ENCODE measurements around the gene MYPN.
"Not testable (repeated sequence)": the region's sequence is repeated elsewhere in the genome, so short reads cannot be mapped to it uniquely, and the experiment has no call there.

MYPN gene

GRCh38 chr10:68178592-68178991 lies 69.3 kb downstream of the MYPN start:
- DNase-seq, result no peak

- DNase-seq, result no peak
These were observed 69.7 kb downstream of the MYPN start for GRCh38 chr10:68179016-68179415.

DNA sequence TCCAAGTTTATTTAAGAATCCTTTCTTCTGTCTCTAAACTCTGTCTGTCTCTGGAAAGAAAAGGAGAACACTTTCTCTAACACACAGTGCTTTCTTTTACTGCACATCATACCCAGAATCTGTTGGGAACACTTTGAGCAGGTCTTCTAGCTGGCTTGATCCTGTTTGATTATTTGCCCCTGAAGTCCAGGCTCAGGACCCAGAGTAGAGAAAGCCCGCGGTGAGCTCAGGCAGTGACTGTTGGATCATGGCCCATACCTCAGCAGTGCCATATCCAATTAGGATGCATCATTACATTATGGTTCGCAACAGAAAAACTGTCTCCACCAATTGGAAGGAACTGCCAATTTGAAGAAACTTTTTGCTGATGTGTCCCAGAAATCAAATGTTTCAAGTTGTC lies 71.2 kb downstream of the MYPN start:
- no peak for DNase-seq

- DNase-seq, result no peak
These were observed 75.3 kb downstream of the MYPN start for GRCh38 chr10:68184546-68184945.

GRCh38 chr10:68185085-68185484 lies 75.8 kb downstream of the MYPN start:
- no peak for DNase-seq

DNA sequence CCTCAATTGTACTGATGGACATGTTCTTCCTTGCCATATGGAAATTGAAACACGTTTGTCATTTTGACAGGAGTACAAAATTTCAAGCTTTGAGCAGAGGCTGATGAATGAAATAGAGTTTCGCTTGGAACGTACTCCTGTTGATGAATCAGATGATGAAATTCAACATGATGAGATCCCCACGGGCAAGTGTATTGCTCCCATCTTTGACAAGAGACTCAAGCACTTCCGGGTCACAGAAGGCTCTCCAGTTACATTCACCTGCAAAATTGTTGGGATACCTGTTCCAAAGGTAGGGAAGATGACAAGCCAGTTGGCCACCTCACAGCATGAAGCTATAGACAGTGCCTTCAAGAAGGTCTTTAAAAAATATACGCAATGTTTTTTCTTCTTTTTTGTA lies 79.5 kb downstream of the MYPN start:
- no peak for DNase-seq

DNA sequence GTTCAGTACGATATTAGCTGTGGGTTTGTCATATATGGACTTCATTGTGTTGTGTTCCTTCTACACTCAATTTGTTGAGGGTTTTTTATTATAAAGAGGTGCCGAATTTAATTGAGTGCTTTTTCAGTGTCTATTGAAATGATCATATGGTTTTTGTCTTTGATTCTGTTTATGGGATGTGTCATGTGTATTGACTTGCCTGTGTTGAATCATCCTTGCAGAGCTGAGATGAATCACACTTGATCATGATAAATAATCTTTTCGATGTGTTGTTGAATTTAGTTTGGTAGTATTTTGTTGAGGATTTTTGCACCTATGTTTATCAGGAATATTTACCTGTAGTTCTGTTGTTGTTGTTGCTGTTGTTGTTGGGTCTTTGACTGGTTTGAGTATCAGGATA lies 82.8 kb downstream of the MYPN start:
- no peak for DNase-seq

- no peak for DNase-seq
These were observed 85.0 kb downstream of the MYPN start for GRCh38 chr10:68194290-68194689.

DNA sequence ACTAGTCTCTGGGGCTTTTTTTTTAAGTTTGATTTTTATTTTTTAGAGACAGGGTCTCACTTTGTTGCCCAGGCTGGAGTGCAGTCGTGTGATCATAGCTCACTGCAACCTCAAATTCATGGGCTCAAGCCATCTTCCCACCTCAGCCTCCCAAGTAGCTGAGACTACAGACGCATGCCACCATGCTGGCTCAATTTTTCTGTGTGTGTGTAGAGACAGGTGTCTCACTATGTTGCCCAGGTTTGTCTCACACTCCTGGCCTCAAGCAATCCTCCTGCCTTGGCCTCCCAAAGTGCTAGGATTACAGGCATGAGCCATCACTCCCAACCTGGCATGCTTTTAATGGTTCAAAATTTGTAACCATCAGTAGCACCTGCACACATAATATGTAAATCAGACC lies 86.5 kb downstream of the MYPN start:
- not testable (repeated sequence) for DNase-seq

DNA sequence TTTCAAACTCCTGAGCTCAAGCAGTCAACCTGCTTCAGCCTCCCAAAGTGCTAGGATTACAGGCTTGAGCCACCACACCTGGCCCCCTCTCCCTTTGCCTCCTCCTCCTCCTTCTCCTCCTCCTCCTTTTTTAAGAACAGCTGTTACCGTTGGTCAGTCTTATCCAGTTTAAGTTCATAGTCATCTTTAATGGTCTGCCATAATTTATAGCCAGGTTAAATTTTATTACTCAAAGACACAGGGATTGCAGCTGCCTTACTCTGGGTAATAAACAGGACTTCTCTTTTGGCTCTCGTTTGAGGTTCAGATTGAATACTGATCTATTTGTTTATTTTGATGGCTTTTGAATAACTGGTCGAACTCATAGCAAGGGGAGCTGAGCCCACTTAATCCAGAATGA lies 87.4 kb downstream of the MYPN start:
- no peak for DNase-seq

DNA sequence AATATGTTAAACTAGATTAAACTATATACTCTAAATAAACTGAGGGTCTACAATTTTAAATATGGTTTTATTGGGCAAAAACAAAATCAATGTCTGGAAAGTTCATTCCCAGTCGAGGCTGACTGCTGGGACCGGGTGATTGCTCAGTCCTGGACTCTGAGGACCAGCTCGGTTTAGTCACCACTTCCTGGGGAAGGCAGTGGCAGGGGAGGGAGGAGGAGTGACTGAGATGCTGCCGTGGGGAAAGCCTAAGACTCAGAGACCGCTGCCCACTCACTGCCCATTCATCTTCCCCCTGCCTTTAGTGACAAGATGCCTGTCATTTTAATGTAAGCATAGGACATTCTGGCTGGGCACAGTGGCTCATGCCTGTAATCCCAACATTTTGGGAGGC lies 93.7 kb downstream of the MYPN start:
- DNase-seq, result peak; percentile 47

DNA sequence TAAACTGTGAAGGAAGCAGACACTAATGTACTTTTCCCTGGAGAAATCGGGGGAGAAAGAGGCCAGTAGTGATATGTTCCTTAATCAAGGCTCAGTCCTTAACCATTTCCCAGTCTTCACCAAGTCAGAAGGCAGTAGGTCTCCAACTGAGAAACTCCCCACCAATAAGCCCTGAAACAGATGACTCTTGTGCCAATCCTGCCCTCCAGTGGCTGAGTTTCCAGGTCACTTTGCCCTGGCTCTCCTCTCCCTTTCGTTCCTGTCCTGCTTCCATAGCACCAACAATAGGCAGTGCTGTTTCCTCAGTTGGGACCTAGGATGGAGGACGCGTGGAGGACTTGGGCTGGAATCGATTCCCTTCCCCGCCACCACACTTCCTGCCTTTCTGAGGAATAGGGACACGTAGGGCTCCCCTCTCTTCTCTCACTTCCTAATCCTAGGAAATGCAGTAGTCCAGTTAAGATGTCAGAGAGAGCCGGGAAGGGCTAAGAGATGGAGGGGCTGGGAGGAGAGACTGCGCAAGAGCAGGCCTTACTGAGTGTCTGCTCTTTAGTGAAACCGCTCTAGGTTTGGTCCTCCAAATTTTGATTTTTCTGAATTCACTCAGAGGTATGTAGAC lies 99.2 kb downstream of the MYPN start:
- no peak for DNase-seq

- DNase-seq, result no peak
These were observed 102.4 kb downstream of the MYPN start for GRCh38 chr10:68211669-68212068.

DNA sequence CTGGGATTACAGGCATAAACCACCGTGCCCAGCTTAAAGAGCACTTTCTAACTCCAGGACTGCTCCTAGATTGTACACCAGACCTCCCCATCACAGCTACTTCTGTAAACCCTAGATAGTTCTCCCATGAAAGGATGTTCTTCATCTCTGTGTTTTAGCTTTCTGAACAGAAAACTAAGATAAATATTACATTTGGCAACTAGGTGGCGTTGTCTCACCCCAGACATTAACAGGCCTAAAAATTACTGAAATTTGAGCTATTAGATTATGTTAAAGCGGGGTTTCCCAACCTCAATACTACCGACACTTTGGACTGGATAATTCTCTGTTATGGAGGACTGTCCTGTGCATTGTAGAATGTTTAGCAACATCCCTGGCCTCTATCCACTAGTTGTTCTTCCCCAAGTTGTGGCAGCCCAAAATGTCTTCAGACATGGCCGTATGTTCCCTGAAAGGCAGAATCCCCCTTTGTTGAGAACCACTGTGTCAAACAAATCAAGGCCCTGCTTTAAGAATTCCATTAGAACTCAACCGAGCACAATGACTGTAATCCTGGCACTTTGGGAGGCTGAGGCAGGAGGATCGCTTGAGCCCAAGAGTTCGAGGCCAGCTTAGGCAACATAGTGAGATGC lies 103.5 kb downstream of the MYPN start:
- no peak for DNase-seq

- no peak for DNase-seq
These were observed 109.5 kb downstream of the MYPN start for GRCh38 chr10:68218786-68219185.

DNA sequence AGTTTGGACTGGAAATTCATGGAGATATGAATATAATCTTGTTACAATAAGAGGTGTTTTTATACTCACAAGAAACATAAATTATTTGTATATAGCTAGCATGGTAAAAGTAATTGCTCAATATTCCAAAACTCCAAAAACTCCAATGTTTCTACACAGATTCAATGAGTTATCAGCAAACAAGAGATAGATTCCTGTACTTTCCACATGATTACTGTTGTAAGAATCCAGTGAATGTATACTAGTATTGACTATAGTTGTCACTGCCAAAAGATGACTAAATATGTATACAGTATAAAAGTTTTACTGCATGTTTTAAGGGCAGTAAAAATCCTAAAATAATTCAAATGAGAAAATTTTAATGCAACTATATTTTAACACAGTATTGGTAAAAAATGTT lies 111.9 kb downstream of the MYPN start:
- DNase-seq, result no peak

DNA sequence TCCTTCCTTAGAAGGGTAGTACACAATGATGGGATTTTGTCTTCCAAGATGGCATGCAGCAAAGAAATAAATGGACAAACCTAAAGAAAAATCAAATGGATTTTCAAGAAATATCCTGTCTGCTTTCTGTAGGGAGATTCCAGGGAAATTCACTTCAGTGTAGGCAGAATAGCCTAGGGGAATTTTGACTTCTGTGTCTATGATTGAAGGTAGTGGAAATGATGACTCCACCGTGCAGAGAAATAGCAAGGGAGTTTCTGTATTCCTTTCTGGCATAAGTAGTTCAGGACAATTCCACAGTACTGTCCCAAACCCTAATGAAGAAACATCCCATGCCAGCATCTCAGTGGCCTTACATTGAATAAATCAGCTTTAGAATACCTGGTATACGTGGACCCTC lies 113.1 kb downstream of the MYPN start:
- no peak for DNase-seq

DNA sequence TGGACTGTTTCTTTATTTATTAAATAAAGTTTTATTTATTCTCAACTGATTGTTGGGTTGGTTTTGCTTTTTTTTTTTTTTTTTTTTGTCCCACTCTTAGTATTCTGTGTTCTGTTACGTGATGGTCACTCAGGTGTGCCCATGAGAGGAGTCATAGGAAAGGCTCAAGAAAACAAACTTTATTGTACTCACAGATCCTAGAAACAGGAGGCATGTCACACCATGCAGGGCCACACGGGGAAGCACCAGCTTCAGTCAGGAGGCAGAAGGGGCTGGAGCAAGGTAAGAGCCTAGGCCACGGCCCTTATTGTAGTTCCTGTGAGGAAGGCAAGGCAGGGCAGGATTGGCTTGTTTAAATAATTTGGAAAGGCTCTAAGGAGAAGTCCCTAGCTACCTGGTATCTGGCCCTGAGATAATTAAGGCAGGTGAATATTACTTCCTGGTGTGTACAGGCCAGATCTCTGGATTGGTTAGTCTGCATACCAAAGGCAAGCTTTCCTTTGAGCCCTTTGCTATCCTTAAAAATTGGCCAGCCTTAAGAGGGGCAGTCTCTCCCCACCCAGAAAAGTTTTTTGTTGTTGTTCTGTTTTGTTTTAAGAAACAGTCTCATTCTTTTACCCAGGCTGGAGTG lies 114.4 kb downstream of the MYPN start:
- no peak for DNase-seq

DNA sequence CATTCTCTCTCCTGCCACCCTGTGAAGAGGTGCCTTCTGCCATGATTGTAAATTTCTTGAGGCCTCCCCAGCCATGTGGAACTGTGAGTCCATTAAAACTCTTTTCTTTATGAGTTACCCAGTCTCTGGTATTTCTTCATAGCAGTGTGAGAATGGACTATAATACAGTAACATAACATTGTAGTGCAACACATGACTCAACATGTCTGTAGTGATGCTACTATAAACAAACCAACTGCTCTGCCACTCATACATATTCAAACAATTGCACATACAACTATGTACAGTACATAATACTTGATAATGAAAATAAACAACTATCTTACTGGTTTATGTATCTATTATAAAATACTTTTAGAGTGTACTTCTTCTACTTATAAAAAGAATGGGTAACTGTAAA lies 115.5 kb downstream of the MYPN start:
- DNase-seq, result no peak

DNA sequence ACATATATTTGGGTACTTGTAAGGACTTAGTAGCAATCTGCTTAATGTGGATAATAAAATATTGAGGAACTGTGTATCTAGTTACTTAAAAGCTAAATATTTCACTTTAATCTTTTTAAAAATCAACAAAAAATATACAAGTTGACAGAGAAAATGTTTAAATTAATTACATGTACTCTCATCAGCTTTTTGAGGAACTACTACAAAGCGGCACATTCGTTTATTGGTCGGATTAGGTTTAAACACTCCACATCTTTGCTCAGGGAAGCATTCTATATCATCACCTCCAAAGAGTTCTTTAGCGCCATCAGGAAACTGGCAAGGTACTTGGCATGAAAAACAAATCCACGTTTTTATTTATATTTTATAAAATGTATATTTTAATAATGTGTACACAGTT lies 121.0 kb downstream of the MYPN start:
- DNase-seq, result no peak

- DNase-seq, result peak; percentile 41
These were observed 122.0 kb downstream of the MYPN start for GRCh38 chr10:68231106-68231816.

GRCh38 chr10:68231817-68232251 lies 122.5 kb downstream of the MYPN start, which contains the start of gene ATOH7:
Gene ATOH7, minus strand, starts transcription at chr10:68232113. Its CDS starts 436 bp downstream, at chr10:68231677.
- DNase-seq, result no peak

GRCh38 chr10:68233046-68233445 lies 123.8 kb downstream of the MYPN start:
- no peak for DNase-seq

- no peak for DNase-seq
These were observed 125.8 kb downstream of the MYPN start for GRCh38 chr10:68235111-68235510.

All from amniotic stem cell (primary cell).